ENCODE measurements around the gene SREBF2. TPM values are rescaled to one million over a fixed set of nuclear protein-coding genes. Genes with fewer than 3 reads are reported as not detected.

SREBF2 gene
- total and polyA plus RNA-seq, 2 of the 8 experiments (the other 6 are each of a cell fraction or from before 2014, with no cell fraction given) = 125 to 144 TPM

DNA sequence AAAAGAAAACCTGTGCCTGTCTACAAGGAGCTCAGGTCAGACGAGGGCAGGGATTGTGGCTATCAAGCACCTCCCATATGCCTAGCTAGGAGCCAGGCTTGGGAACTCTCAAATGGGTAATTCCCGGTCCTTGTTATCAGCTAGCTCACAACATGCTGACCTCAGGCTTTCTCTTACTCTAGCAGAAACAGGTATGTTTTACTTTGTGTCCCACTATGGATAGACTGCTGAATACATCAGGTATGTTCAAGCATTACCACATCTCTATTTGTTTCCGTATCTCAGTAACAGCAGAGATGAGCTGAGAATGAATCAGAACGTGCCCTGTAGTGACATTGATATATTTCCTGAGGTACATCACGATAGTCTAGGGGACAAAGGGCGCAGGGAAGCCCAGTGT lies 52.6 kb downstream of the SREBF2 start (continued):
- TF ChIP-seq TAF7 (optimal IDR thresholded peaks at IDR 0.05; ENCODE audit: borderline replicate concordance, low read depth, low read length) = no peak

All from H1 (cell line).